Measurements from ENCODE around the gene IFNA13. TPM values are rescaled to one million over a fixed set of nuclear protein-coding genes. Genes with fewer than 3 reads are reported as not detected.

IFNA13 gene
- not detected in 2 replicates for total RNA-seq (ENCODE audit: low replicate concordance)

GRCh38 chr9:21367957-21368356 is at the start of gene IFNA13:
Gene IFNA13 (minus strand): TSS chr9:21368057. CDS start chr9:21368010, 47 bp downstream.

DNA sequence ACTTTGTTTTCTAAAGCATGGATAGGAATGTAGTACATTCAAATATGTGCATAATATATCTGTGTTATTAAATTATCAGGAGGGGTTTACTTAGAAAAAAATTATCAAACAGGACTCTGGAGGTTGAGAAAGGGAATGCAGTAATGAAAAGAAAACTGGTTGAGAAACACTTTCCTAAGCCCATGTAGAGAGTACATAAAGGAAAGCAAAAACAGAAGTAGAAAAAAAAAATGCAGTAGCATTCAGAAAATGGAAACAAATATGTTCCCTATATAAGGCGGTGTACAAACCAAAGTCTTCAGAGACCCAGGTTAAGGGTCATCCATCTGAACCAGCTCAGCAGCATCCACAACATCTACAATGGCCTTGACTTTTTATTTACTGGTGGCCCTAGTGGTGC is 41.0 kb upstream of the IFNA13 start, which contains the start of gene IFNA8:
Gene IFNA8 (plus strand): TSS at position 301 of the 400 bp plus-strand sequence. CDS start 60 bp downstream, at position 361.

DNA sequence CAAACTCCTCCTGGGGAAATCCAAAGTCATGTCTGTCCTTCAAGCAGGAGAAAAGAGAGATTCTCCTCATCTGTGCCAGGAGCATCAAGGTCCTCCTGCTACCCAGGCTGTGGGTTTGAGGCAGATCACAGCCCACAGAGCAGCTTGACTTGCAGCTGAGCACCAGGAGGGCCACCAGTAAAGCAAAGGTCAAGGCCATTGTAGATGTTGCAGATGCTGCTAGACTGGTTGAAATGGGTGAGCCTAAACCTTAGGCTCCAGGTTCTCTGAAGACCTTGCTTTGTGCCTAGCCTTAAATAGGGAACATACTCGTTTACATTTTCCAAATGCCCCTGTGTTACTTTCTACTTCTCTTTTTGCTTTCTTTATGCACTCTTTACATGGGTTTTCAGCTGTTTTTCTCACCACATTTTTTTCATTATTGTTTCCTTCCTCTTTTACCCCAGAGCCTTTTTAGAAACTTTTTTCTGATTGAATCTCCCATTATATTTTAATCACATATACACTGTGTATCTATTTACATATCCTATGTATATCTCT is 17.3 kb upstream of the IFNA13 start, which contains the start of gene IFNA2:
Gene IFNA2 (minus strand): TSS at position 268 of the 540 bp plus-strand sequence. CDS start 69 bp downstream, at position 199.

DNA sequence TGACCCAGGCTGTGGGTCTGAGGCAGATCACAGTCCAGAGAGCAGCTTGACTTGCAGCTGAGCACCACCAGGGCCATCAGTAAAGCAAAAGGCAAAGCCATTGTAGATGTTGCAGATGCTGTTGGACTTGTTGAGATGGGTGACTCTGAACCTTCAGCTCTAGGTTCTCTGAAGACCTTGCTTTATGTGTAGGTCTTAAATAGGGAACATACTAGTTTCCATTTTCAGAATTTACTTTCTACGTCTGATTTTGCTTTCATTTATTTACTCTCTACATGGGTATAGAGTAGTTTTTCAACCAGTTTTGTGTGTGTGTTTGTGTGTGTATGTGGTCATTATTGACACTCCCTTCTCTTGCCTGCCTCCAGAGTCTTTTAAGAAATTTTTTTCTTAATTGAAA is 17.1 kb downstream of the IFNA13 start, which contains the start of gene IFNA6:
Gene IFNA6 (minus strand): TSS at position 101 of the 400 bp plus-strand sequence. CDS start 0 bp downstream, at position 101.

DNA sequence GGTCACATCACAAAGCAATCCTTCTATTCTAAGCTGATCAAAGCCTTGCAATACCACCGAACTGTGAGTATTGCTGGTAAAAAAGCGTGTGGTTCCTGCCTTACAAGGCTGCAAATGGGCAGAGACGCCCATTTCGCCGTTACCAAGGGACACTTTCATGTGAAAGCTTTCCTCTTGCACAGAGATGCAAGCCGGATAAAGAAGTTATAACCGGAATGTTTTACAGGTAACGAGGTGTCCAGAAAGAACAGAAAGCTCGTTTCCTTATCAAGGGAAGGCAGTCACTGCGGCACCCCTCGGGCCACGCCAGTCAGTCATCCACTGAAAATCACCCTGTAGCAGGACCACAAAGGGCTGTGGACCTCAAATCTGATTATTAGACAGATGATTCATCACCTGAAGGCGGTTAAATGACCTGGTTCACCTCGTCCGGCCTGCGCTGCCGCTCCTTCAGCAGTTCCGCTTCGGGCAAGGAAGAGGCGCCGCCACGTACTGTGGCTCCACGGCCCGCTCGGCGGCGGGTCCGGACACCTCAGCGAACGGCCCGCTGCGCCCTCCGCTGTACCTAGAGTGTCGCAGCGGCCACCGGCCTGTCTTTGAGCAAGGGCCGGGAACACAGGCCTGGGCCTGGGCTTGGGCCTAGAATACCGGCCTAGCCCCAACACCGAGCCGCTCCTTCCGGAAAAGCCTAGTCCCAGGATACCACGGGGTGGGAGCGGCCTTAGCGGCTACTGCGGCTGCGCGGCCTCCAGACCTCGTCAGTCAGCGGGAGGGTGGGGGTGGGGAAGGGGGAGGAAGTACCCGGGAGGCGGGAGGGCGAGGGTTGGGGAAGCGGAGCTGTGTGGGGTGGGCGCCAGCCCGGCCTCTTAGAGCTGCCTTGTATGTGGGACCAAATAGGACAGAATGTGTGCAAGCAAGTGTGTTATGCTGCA is 32.9 kb downstream of the IFNA13 start, which contains the start of gene KLHL9:
Gene KLHL9 (minus strand): TSS at position 704 of the 932 bp plus-strand sequence. CDS start 545 bp downstream, at position 159.

Other genes with a start within 250 kb of the IFNA13 start
- not detected in 2 replicates for gene IFNW1, start 226.2 kb downstream of the IFNA13 start, total RNA-seq (ENCODE audit: low replicate concordance)
- gene IFNA21, start 201.4 kb downstream of the IFNA13 start, total RNA-seq (ENCODE audit: low replicate concordance) = not detected in 2 replicates
- gene IFNA4, start 180.5 kb downstream of the IFNA13 start, total RNA-seq (ENCODE audit: low replicate concordance) = not detected in 2 replicates
- not detected in 2 replicates for gene IFNA7, start 165.9 kb downstream of the IFNA13 start, total RNA-seq (ENCODE audit: low replicate concordance)
- not detected in 2 replicates for gene IFNA10, start 160.9 kb downstream of the IFNA13 start, total RNA-seq (ENCODE audit: low replicate concordance)
- gene IFNA16, start 150.7 kb downstream of the IFNA13 start, total RNA-seq (ENCODE audit: low replicate concordance) = not detected in 2 replicates
- not detected in 2 replicates for gene IFNA17, start 139.8 kb downstream of the IFNA13 start, total RNA-seq (ENCODE audit: low replicate concordance)
- not detected in 2 replicates for gene IFNA14, start 128.1 kb downstream of the IFNA13 start, total RNA-seq (ENCODE audit: low replicate concordance)
- not detected in 2 replicates for gene IFNA5, start 62.7 kb downstream of the IFNA13 start, total RNA-seq (ENCODE audit: low replicate concordance)
- gene KLHL9, start 32.7 kb downstream of the IFNA13 start, total RNA-seq (ENCODE audit: low replicate concordance) = 25.9 and 31.9 TPM in 2 replicates
- not detected in 2 replicates for gene IFNA6, start 17.2 kb downstream of the IFNA13 start, total RNA-seq (ENCODE audit: low replicate concordance)
- gene IFNA2, start 17.3 kb upstream of the IFNA13 start, total RNA-seq (ENCODE audit: low replicate concordance) = not detected in 2 replicates
- gene IFNA8, start 41.1 kb upstream of the IFNA13 start, total RNA-seq (ENCODE audit: low replicate concordance) = not detected in 2 replicates
- gene IFNA1, start 72.4 kb upstream of the IFNA13 start, total RNA-seq (ENCODE audit: low replicate concordance) = not detected in 2 replicates
- gene IFNE, start 114.3 kb upstream of the IFNA13 start, total RNA-seq (ENCODE audit: low replicate concordance) = 2.2 and 4.4 TPM in 2 replicates